ENCODE measurements around the gene ING3. TPM values are rescaled to one million over a fixed set of nuclear protein-coding genes. Genes with fewer than 3 reads are reported as not detected.

Gene ING3
- total and polyA plus RNA-seq, 9 of the 15 experiments (the other 6 are each of a cell fraction or from before 2014, with no cell fraction given): 22.8 to 233 (median 50.4) TPM

GRCh38 chr7:120993553-120994191 is 43.1 kb downstream of the ING3 start (continued):
- TF ChIP-seq ZSCAN32 (CRISPR knock-in tag; IDR thresholded peaks at IDR 0.05) (no peak), GABPA (tag; conservative IDR thresholded peaks at IDR 0.05; ENCODE audit: low read depth) (no peak), PTTG1 (tag; IDR thresholded peaks at IDR 0.05; ENCODE audit: low read depth) (no peak), FIP1L1 (IDR thresholded peaks at IDR 0.05; ENCODE audit: low read depth, low read length, poor library complexity, severe bottlenecking) (no peak), ZNF165 (CRISPR knock-in tag; IDR thresholded peaks at IDR 0.05; ENCODE audit: borderline replicate concordance) (no peak), ZNF184 (CRISPR knock-in tag; IDR thresholded peaks at IDR 0.05) (no peak), ARHGAP35 (IDR thresholded peaks at IDR 0.05; ENCODE audit: partially characterized antibody) (no peak), ZNF280A (IDR thresholded peaks at IDR 0.05; ENCODE audit: low read depth, partially characterized antibody) (no peak), ZNF23 (CRISPR knock-in tag; IDR thresholded peaks at IDR 0.05) (peak; percentile 59; the same call in 1 of the 2 replicates), MYBL2 (IDR thresholded peaks at IDR 0.05; ENCODE audit: low read depth) (no peak), MYBL2 (CRISPR knock-in tag; IDR thresholded peaks at IDR 0.05; ENCODE audit: borderline replicate concordance) (no peak), ZBTB33 (CRISPR knock-in tag; IDR thresholded peaks at IDR 0.05) (no peak), ZNF277 (CRISPR knock-in tag; IDR thresholded peaks at IDR 0.05; ENCODE audit: borderline replicate concordance) (no peak), ATF4 (CRISPR knock-in tag; IDR thresholded peaks at IDR 0.05) (no peak), BHLHE40 (IDR thresholded peaks at IDR 0.05; ENCODE audit: low read length) (no peak), HINFP (tag; conservative IDR thresholded peaks at IDR 0.05; ENCODE audit: low read depth) (no peak), MLX (CRISPR knock-in tag; conservative IDR thresholded peaks at IDR 0.05) (no peak), SMARCB1 (IDR thresholded peaks at IDR 0.05; ENCODE audit: insufficient read length, low read depth) (no peak), RFX7 (CRISPR knock-in tag; IDR thresholded peaks at IDR 0.05) (no peak)
